NCI-H446 treated with DMSO at 0.1 percent for 48 hours (cell line): Measurements from ENCODE around the gene SNX6.
"Not testable (repeated sequence)": the region's sequence is repeated elsewhere in the genome, so short reads cannot be mapped to it uniquely, and the experiment has no call there.

Experiments
- DNase-seq: peaks from one replicate; lab custom pipeline; 2025; lab: John Stamatoyannopoulos, UW

Gene SNX6

GRCh38 chr14:34562776-34563150, 67.2 kb downstream of the SNX6 start:
- no peak for DNase-seq

DNA sequence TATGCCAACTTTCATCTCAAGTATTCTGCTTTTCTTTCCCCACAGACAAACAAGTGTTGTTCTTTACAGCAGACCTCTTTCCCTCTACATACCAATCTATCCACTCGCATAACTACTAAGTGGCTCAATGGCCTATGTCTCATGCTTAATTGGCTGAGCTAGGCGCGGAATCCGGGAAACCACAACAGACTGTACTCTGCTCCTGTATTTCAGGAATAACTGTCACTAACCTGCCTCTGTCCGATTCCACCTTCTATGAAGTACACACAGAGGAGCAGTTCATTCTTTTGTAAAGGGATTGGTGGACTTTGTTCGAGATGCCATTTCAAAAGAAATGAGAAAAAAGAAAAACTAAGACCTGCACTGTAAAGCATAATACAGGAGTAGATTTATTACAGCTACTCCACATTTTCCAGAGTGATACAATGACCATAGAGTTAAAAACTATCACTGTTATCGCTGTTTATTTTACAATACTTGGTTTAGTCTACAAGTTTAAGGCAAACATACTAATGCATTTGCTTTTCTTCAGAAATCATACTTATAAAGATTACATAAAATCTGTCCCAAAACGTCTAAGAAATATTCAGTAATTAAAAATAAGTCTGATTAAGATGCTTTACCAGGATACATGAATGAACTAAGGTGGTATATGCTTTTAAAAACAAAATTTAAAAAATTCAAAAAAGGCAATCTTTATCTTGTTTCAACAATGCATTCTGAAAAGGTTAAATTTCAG, 67.7 kb downstream of the SNX6 start:
- not testable (repeated sequence) for DNase-seq

- not testable (repeated sequence) for DNase-seq
Measured at GRCh38 chr14:34556498-34556829, 73.5 kb downstream of the SNX6 start.

DNA sequence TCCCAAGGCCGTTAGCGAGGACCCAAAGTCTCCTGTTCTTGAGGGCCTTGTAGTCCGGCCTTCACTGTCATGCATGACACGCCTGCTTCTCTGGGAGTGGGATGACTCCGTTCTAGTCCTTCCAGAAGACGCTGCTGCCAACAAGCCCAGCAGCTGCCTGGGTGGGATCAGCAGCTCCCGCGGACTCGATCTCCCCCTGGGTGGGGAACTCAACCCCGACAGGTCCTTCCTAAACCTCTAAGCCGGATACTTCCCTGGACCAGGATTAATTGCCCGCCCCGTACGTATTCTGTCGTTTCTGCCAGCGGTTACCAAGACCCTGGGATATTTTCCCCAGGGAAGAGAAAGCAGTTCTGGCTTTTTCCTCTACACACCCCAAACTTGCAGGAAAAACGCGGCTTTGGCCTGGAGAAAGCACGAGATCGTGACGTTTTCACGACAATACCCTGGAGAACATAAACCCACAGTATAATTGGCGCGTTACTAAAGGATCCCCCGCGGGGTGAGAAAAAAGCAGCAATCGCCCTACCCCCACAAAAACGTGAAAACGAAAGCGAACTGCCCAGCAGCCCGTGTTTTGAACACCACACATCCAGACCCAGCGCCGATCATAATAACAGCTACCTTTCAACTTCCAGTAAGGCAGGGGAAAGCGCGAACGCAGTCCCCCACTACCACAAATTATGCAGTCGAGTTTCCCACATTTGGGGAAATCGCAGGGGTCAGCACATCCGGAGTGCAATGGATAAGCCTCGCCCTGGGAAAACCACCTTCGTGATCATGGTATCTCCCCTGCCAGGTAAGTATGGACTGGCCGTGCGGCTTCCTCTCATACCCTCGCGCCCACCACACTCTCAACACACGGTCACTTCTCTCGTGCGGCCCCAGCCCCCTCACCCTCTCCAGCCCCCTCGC, 74.1 kb downstream of the SNX6 start:
- DNase-seq = not testable (repeated sequence)

GRCh38 chr14:34554540-34555250, 75.3 kb downstream of the SNX6 start:
- DNase-seq = no peak

DNA sequence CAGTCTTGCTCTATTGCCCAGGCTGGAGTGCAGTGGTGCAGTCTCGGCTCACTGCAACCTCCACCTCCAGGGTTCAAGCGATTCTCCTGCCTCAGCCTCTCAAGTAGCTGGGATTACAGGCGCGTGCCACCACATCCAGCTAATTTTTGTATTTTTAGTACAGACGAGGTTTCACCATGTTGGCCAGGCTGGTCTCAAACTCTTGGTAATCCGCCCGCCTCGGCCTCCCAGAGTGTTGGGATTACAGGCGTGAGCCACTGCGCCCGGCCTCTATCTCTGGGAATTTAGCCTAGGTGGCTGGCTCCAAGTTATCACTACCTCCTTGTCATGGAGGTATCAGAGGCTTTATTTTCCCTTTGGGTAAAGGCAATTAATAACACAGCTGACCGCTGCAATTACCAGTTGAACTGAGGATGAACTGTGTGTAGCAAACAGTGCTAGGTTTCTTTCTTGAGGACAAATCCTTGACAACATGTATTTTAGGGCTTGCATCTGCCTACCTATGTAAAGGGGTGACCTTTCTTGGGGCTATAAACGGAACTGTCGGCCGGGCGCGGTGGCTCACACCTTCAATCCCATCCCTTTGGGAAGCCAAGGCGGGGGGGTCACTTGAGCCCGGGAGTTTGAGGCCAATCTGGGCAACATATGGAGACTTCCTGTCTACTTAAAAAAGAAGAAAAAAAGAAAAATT, 80.5 kb downstream of the SNX6 start:
- not testable (repeated sequence) for DNase-seq

GRCh38 chr14:34548472-34548981, 81.4 kb downstream of the SNX6 start:
- DNase-seq = no peak

DNA sequence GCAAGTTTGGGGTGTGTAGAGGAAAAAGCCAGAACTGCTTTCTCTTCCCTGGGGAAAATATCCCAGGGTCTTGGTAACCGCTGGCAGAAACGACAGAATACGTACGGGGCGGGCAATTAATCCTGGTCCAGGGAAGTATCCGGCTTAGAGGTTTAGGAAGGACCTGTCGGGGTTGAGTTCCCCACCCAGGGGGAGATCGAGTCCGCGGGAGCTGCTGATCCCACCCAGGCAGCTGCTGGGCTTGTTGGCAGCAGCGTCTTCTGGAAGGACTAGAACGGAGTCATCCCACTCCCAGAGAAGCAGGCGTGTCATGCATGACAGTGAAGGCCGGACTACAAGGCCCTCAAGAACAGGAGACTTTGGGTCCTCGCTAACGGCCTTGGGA, 82.8 kb downstream of the SNX6 start:
- DNase-seq = not testable (repeated sequence)

- DNase-seq = not testable (repeated sequence)
Measured at GRCh38 chr14:34546272-34547135, 83.4 kb downstream of the SNX6 start.

DNA sequence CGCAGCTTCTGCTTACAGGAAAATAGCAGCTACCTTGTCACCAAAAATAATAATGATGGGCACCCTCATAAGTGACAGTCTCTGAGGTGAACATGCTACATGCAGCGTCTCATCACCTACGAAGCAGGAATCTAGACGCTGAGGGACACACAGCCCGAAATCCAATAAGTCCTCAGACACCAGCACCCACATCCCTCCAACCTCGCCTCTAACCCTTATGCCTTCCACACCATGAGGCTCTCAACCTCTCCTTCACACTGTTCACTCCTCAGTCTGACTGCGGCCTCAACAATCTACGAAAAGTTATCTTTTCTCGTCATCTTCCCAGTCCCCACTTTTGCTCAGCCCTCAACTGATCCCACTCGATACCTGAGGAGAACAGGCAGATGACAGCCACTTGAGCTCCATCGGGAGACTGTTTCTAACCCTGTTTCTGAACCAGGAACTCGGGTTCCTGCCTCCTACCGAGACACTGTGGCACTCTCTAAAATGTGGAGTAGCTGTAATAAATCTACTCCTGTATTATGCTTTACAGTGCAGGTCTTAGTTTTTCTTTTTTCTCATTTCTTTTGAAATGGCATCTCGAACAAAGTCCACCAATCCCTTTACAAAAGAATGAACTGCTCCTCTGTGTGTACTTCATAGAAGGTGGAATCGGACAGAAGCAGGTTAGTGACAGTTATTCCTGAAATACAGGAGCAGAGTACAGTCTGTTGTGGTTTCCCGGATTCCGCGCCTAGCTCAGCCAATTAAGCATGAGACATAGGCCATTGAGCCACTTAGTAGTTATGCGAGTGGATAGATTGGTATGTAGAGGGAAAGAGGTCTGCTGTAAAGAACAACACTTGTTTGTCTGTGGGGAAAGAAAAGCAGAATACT, 89.5 kb downstream of the SNX6 start:
- not testable (repeated sequence) for DNase-seq

- DNase-seq = no peak
Measured at GRCh38 chr14:34539407-34540180, 90.4 kb downstream of the SNX6 start, which contains the start of gene EAPP. TSS of gene EAPP (minus strand) at chr14:34539701. CDS start at chr14:34539628, 73 bp downstream.

DNA sequence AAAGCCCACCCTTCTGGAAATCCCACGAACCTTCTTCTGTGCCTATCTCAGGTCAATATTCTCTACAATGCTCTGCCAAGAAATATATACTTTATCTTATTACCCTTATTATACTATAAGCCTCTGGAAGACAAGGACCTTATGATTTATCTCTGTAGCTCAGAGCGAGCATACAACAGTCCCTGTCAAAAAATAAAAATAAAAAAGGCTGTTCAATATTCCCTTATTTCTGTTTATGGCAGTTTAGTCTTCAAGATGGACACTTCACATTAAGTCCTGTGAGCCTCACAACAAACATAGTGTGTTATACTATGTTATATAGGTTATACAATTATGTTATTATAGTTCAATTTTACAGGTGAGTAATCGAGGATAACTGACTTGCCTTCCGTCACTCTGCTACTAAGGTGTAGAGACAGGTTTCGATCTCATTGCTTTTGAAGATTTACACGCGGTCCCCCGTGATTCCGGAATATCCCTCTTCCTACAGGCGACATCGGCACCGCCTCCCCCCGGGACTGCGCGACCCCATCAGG, 91.0 kb downstream of the SNX6 start:
- DNase-seq = no peak

GRCh38 chr14:34538096-34538495, 91.9 kb downstream of the SNX6 start:
- not testable (repeated sequence) for DNase-seq

GRCh38 chr14:34537677-34538009, 92.3 kb downstream of the SNX6 start:
- DNase-seq = no peak

DNA sequence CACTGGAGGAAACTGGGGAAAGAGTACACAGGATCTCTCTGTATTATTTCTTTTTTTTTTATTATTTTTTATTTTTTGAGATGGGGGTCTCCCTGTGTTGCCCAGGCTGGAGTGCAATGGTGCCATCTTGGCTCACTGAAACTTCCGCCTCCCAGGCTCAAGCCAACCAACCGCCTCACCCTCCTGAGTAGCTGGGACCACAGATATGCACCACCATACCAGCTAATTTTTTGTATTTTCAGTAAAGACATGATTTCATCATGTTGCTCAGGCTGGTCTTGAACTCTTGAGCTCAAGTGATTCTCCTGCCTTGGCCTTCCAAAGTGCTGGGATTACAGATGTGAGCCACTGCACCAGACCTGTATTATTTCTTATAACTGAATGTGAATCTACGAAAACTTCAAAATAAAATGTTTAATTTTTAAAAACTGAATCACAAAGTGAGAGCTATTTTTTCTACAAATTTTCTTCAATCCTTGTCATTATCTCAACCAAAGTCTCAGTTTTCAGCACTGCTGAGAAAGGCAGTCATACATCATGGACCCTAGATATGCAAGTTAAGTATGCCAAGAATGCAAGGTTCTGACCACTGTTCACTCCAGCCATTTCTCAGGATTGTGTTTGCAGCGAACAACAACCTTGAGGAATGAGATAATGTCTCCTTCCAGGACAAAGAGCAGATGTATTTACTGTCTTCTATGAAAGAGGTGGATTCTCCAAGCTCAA, 92.8 kb downstream of the SNX6 start:
- no peak for DNase-seq

DNA sequence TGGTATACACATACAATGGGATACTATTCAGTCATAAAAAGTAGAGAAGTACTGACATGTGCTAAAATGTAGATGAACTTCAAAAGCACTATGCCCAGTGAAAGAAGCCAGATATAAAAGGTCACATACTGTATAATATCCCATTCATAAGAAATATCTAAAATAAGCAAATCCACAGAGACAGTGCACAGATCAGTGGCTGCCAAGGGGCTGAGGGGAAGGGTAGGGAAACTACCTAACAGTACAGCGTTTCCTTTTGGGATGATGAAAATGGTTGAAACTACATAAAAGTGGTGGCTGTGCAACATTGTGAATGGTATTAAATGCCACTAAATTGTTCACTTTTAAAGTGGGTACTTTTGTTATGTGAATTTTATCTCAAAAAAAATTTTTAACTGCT, 102.4 kb downstream of the SNX6 start:
- DNase-seq = no peak

- not testable (repeated sequence) for DNase-seq
Measured at GRCh38 chr14:34524216-34524615, 105.7 kb downstream of the SNX6 start.

DNA sequence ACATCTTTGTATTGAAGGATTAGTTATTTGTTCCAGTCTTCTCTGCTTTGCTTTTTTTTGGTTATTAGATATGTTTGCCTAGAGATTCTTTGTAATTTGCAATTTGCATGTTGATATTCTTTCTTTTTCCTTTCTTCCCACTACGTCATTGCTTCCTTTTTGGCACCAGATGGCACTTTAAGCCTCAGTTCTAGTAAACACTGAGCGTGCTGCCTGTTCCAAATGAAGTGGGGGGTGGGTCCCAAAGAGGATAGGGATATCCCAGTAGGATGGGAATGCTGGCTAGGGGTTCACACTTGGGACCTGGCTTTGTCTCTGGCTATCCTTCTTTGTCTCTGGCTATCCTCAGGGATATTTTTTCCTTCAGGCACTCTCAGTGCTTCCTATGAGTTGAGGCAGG, 107.5 kb downstream of the SNX6 start:
- no peak for DNase-seq
